Mammary epithelial cell (primary cell): ENCODE results near the gene PCBP3.

Source experiments
- EZH2 ChIP-seq: IDR thresholded peaks from 2 replicates; pipeline ENCODE4 v1.6.1; 2012; ENCODE audit warnings: low read length, inconsistent platforms, borderline replicate concordance
- TF ChIP-seq, protein P1 (sequence below), 2 donors: IDR thresholded peaks in 1 of 2; conservative IDR thresholded peaks in 1 of 2; 2 replicates each; pipeline ENCODE4 v1.5.1; 2011 to 2012; ENCODE audit warnings: inconsistent platforms in 2 of 2, low read length in 2 of 2, mild to moderate bottlenecking in 2 of 2, control low read depth in 1 of 2, low read depth in 1 of 2; ENCODE audit not compliant: insufficient read depth in 1 of 2; ENCODE audit errors: extremely low read depth in 1 of 2

DNA sequence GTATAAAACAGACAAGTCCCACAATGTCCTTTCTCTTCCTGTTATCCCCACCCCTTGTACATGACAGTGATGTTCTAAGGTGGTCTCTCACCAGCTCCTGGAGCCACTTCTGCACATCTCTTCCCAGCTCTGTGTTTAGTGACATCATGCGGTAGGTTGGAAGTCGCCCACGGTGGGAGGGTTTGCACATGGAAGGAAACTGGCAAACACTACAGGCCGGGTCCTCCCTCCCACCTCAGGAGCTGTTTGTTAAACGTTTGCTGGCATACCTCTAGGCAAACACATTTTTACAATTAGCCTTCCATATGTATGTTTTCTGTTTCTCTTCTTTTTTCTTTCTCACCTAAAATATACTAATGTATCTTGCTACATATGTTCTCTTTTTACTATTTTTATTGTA, 107.4 kb downstream of the PCBP3 start:
- TF ChIP-seq, protein P1, sequence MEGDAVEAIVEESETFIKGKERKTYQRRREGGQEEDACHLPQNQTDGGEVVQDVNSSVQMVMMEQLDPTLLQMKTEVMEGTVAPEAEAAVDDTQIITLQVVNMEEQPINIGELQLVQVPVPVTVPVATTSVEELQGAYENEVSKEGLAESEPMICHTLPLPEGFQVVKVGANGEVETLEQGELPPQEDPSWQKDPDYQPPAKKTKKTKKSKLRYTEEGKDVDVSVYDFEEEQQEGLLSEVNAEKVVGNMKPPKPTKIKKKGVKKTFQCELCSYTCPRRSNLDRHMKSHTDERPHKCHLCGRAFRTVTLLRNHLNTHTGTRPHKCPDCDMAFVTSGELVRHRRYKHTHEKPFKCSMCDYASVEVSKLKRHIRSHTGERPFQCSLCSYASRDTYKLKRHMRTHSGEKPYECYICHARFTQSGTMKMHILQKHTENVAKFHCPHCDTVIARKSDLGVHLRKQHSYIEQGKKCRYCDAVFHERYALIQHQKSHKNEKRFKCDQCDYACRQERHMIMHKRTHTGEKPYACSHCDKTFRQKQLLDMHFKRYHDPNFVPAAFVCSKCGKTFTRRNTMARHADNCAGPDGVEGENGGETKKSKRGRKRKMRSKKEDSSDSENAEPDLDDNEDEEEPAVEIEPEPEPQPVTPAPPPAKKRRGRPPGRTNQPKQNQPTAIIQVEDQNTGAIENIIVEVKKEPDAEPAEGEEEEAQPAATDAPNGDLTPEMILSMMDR (conservative IDR thresholded peaks at IDR 0.05 in 1 of 2, IDR thresholded peaks at IDR 0.05 in 1 of 2; ENCODE audit: extremely low read depth in 1 of 2, insufficient read depth in 1 of 2, low read depth in 1 of 2, low read length in 2 of 2), result no peak
- TF ChIP-seq EZH2, result no peak
